ENCODE data around the gene DNAAF5.

GRCh38 chr7:763762-764161 lies 37.3 kb downstream of the DNAAF5 start:
- TF ChIP-seq CTCF (IDR thresholded peaks at IDR 0.05): no peak
- no peak for TF ChIP-seq POLR2AphosphoS5 (IDR thresholded peaks at IDR 0.05)
- no peak for TF ChIP-seq POLR2A (IDR thresholded peaks at IDR 0.05)
